NCI-H774 (cell line): Measurements from ENCODE around the gene SESTD1.
"Not testable (repeated sequence)": the region's sequence is repeated elsewhere in the genome, so short reads cannot be mapped to it uniquely, and the experiment has no call there.

Source experiments
- DNase-seq: peaks from one replicate; lab custom pipeline; 2025; lab: John Stamatoyannopoulos, UW

The SESTD1 gene

DNA sequence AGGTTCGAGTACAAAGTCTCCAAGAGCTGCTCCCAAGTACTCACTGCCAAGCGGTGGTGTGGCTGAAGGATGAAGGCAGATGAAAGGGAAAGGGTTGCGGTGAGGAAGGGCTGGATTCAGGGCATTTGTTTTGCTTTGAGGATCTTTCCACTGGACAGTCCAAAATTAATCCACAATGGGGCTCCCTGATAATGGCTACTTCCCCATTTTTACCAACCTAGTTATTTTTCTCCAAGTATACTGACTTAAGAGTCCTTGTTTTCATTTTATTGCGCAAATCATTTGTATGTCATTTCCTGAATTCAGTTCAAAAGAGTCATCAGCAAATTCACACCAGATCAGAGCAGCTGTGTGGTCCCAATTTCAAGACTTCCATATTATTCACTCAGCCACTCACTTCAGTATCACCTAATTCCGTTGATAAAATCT is 464 bp upstream of the SESTD1 start:
- no peak for DNase-seq

- no peak for DNase-seq
These were observed 925 bp downstream of the SESTD1 start for GRCh38 chr2:179263446-179264367.

GRCh38 chr2:179263015-179263414 is 1.6 kb downstream of the SESTD1 start:
- DNase-seq = no peak

GRCh38 chr2:179262077-179262660 is 2.5 kb downstream of the SESTD1 start:
- DNase-seq = no peak

DNA sequence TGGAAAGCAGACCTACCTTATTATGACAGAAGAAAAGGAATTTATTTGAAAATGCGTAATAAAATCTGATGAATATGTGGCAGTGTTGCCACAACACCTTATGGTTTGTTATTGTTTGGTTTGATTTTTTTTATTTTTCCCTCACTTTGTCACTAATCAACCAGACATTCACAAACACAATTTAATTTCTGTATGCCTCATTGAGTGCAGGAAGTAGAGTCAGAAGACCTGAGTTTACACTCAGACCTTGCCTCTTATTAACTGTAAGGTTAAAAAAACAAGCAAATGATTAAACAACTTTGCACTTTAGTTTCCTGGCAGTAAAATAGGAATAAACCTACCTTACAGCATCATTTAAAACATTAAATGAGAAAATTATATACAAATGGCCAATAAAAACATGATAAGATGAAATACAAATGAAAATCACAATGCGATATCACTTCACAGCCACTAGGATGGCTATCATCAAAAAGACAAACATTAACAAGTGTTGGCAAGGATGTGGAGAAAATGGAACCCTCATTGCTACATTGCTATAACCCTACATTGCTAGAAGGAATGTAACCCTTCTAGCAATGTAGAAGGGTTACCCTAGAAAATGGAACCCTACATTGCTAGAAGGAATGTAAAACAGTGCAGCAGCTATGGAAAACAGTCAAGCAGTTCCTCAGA is 3.3 kb downstream of the SESTD1 start:
- no peak for DNase-seq

DNA sequence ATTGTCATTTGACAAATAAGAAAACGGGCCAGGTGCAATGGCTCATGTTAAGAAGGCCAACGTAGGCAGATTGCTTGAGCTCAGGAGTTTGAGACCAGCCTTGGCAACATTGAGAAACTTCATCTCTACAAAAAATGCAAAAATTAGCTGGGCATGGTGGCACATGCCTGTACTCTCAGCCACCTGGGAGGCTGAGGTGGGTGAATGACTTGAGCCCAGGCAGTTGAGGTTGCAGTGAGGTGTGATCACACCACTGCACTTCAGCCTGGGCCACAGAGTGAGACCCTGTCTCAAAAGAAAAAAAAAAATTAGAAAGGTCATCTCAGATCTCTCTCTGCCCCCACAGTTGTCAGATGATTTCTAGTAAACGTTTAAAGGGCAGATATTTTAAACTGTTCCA is 4.4 kb downstream of the SESTD1 start:
- DNase-seq = no peak

DNA sequence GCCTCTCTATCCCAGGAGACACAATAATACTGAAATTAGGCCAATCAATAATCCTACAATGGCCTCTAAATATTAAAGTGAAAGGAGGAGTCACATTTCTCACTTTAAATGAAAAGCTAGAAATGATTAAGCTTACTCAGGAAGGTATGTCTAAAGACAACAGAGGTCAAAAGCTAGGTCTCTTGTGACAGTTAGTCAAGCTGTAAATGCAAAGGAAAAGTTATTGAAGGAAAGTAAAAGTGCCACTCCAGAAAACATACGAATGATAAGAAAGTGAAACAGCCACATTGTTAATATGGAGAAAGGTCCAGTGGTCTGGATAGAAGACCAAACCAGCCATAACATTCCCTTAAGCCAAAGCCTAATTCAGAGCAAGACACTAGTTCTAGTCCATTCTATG is 9.5 kb downstream of the SESTD1 start:
- no peak for DNase-seq

GRCh38 chr2:179253226-179253625 is 11.4 kb downstream of the SESTD1 start:
- DNase-seq = no peak

- DNase-seq = no peak
These were observed 12.2 kb downstream of the SESTD1 start for GRCh38 chr2:179252423-179252822.

GRCh38 chr2:179251870-179252269 is 12.8 kb downstream of the SESTD1 start:
- DNase-seq = no peak

DNA sequence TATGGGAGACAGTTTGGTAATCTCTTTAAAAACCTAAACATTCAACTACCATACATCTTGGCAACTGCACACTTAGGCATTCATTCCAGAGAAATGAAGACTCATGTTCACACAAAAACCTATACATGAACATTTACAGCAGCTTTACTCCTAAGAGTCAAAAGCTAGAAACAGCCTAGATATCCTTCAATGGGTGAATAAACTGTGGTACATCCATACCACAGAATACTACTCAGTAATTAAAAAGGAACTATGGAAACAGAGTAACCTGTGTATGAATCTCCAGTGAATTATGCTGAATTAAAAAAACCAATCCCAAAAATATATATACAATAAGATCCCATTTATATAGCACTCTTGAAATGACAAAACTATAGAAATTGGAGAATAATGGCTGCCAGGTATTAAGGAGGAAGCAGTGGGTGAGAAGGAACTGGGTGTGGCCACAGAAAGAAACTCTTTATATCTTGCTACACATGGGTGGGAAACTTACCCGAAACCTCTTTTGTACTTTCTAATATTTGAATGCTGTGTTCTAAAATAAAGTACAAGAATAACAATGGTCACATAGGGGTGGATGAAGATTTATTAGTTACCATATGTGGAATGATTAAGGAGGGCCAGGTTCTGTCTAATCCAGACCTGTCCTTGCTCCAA is 13.7 kb downstream of the SESTD1 start:
- DNase-seq = no peak

DNA sequence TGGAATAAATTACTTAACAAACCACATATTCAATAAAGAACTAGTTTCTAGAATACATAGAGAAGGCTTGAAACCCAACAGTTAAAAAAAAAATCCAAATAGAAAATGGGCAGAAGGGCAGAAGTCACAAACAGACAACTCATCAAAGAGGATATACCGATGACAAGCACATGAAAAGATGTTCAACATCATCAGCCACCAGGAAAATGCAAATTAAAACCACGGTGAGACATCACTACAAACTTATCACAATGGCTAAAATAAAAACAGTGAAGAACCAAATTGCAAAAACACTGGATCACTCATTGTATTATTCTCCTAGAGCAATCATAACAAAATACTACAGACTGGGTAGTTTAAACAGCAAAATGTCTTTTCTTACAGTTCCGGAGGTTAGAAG is 14.5 kb downstream of the SESTD1 start:
- DNase-seq = no peak

DNA sequence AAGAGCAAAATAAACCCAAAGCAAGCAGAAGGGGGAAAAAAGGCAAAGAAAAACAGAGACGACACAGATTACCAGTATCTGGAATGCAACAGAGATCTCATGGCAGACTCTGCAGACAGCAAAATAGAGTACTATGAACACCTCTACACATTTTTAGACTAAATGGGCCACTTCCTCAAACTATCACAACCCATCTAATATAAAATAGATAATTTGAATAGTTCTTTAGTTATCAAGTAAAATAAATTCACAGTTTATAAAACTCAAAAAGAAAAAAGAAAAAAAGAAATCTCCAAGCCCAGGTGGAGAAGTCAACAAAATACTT is 16.6 kb downstream of the SESTD1 start:
- no peak for DNase-seq

- no peak for DNase-seq
These were observed 17.2 kb downstream of the SESTD1 start for GRCh38 chr2:179247318-179248023.

- DNase-seq = not testable (repeated sequence)
These were observed 18.8 kb downstream of the SESTD1 start for GRCh38 chr2:179245843-179246242.

- DNase-seq = no peak
These were observed 21.6 kb downstream of the SESTD1 start for GRCh38 chr2:179243046-179243445.

- no peak for DNase-seq
These were observed 23.9 kb downstream of the SESTD1 start for GRCh38 chr2:179240481-179241451.

GRCh38 chr2:179239838-179240237 is 24.8 kb downstream of the SESTD1 start:
- no peak for DNase-seq

DNA sequence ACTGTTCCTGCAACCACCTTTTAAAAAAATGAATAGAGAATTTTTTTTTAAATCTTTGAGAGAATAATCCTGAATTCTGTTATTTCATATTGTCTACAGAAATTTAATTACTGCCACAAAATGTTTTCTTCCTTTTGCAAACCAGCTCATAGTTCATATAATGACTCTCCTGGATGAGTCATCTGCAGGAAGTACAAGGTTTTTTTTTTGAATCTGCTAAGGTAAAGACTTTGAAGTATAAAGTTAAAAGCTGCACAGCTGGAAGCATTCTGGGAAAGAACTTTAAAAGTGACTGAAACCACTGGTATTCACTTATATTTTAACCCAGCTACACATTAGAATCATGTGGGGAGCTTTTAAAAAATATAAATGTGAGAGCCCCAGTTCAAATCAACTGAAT is 25.4 kb downstream of the SESTD1 start:
- no peak for DNase-seq

DNA sequence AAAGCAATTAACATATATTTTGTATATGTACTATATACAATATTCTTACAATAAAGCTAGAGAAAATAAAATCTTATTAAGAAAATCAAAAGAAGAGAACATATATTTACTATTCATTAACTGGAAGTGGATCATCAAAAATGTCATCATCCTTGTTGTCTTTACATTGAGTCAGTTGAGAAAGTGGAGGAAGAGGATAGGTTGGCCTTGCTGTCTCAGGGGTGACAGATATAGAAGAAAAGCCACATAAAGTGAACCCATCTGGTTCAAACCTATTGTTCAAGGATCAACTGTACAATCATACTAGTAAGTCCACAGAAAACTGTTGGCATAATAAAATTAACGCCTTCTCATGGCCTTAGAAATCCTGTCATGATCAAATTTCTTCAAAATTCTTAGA is 26.6 kb downstream of the SESTD1 start:
- DNase-seq = no peak
